HL-60 (cell line): ENCODE measurements around the gene HNRNPUL1.

Experiments used
- DNase-seq, 2 experiments: peaks; one replicate each; pipeline ENCODE4 v3.0.0-alpha.2; 2010 to 2020; ENCODE audit warnings: low read depth in 1 of 2, low spot score in 1 of 2
- H3K27ac ChIP-seq: fragments of 250-450 bp; sonication (Bioruptor Pico); replicated peaks from 2 replicates; pipeline ENCODE4 v1.5.1; 2020; ENCODE audit warnings: mild to moderate bottlenecking, moderate library complexity
- H3K27me3 ChIP-seq: fragments of 250-450 bp; sonication (Bioruptor Pico); 2 replicates; pipeline ENCODE4 v1.5.1; 2021; ENCODE audit warnings: mild to moderate bottlenecking, moderate library complexity; ENCODE audit not compliant: insufficient read depth, poor library complexity, severe bottlenecking
- H3K4me3 ChIP-seq: replicated peaks from 2 replicates; pipeline ENCODE4 v1.5.1; 2011; ENCODE audit warnings: mild to moderate bottlenecking, control low read depth, low read length; ENCODE audit not compliant: insufficient read depth
- GABPA ChIP-seq: IDR thresholded peaks from 2 replicates; pipeline ENCODE4 v1.6.1; 2012; ENCODE audit warnings: low read depth
- POLR2AphosphoS5 ChIP-seq: IDR thresholded peaks from 2 replicates; pipeline ENCODE4 v1.6.1; 2012; ENCODE audit warnings: low read depth
- SPI1 ChIP-seq: IDR thresholded peaks from 2 replicates; pipeline ENCODE4 v1.6.1; 2012; ENCODE audit warnings: low read depth, mild to moderate bottlenecking, borderline replicate concordance
- TF ChIP-seq, protein P1 (sequence below): IDR thresholded peaks from 2 replicates; pipeline ENCODE4 v1.6.1; 2012; ENCODE audit warnings: low read depth; ENCODE audit not compliant: insufficient replicate concordance
- TF ChIP-seq, protein P2 (sequence below): IDR thresholded peaks from one replicate; pipeline ENCODE4 v1.5.1; 2011; ENCODE audit warnings: low read length, control low read depth, inconsistent platforms; ENCODE audit not compliant: insufficient read depth

HNRNPUL1 gene

DNA sequence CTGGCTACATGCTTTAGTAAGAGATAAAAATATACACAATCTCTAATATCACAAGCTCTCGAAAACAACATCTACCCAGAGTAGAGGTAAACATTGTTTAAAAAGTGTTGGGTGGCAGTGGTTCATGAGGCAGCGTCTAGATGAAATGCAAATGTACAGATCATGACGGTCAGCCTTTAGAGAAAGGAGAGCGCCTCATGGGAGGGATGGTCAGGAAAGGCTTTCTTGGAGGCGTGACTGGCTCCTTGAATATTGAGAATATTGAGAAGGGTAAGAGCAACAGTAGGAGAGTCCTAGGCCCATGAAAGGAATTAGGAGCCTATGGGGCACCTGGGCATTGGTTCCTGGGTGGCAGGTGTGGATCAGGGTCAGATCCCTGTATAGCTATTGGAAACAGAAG lies 10.6 kb downstream of the HNRNPUL1 start:
- TF ChIP-seq, protein P1, sequence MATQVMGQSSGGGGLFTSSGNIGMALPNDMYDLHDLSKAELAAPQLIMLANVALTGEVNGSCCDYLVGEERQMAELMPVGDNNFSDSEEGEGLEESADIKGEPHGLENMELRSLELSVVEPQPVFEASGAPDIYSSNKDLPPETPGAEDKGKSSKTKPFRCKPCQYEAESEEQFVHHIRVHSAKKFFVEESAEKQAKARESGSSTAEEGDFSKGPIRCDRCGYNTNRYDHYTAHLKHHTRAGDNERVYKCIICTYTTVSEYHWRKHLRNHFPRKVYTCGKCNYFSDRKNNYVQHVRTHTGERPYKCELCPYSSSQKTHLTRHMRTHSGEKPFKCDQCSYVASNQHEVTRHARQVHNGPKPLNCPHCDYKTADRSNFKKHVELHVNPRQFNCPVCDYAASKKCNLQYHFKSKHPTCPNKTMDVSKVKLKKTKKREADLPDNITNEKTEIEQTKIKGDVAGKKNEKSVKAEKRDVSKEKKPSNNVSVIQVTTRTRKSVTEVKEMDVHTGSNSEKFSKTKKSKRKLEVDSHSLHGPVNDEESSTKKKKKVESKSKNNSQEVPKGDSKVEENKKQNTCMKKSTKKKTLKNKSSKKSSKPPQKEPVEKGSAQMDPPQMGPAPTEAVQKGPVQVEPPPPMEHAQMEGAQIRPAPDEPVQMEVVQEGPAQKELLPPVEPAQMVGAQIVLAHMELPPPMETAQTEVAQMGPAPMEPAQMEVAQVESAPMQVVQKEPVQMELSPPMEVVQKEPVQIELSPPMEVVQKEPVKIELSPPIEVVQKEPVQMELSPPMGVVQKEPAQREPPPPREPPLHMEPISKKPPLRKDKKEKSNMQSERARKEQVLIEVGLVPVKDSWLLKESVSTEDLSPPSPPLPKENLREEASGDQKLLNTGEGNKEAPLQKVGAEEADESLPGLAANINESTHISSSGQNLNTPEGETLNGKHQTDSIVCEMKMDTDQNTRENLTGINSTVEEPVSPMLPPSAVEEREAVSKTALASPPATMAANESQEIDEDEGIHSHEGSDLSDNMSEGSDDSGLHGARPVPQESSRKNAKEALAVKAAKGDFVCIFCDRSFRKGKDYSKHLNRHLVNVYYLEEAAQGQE: no peak
- TF ChIP-seq GABPA: no peak
- TF ChIP-seq, protein P2, sequence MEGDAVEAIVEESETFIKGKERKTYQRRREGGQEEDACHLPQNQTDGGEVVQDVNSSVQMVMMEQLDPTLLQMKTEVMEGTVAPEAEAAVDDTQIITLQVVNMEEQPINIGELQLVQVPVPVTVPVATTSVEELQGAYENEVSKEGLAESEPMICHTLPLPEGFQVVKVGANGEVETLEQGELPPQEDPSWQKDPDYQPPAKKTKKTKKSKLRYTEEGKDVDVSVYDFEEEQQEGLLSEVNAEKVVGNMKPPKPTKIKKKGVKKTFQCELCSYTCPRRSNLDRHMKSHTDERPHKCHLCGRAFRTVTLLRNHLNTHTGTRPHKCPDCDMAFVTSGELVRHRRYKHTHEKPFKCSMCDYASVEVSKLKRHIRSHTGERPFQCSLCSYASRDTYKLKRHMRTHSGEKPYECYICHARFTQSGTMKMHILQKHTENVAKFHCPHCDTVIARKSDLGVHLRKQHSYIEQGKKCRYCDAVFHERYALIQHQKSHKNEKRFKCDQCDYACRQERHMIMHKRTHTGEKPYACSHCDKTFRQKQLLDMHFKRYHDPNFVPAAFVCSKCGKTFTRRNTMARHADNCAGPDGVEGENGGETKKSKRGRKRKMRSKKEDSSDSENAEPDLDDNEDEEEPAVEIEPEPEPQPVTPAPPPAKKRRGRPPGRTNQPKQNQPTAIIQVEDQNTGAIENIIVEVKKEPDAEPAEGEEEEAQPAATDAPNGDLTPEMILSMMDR: no peak
- TF ChIP-seq SPI1: no peak
- no peak for TF ChIP-seq POLR2AphosphoS5
- Histone ChIP-seq H3K4me3 (no peak overlapping the region), H3K27me3 (no peaks in the 10 kb centered on the region), H3K27ac (no peak overlapping the region)
- DNase-seq: no peak

DNA sequence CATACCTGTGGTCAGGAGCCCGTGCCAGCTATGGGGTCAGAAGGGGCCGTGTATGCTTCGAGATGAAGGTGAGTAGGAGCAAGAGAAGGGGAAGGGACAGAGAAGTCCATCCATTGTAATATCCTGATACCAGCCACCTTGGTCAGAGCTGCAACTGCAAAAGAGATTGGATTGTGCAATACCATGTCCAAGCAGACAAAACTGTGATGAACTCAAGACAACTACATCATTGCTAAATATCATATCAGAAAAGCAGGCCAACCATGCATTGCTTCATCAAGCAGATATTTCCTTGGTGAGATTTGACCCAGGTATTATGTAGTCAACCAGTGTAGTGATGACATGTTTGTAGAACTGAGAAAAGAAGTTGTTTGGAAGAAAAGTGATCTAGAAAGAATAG lies 12.1 kb downstream of the HNRNPUL1 start:
- Histone ChIP-seq H3K4me3 (no peak overlapping the region), H3K27ac (no peak overlapping the region), H3K27me3 (no peaks in the 10 kb centered on the region)
- TF ChIP-seq GABPA: no peak
- TF ChIP-seq POLR2AphosphoS5: no peak
- TF ChIP-seq SPI1: no peak
- TF ChIP-seq, protein P2: no peak
- TF ChIP-seq, protein P1: no peak
- peak; percentile 48 to 53 for DNase-seq

DNA sequence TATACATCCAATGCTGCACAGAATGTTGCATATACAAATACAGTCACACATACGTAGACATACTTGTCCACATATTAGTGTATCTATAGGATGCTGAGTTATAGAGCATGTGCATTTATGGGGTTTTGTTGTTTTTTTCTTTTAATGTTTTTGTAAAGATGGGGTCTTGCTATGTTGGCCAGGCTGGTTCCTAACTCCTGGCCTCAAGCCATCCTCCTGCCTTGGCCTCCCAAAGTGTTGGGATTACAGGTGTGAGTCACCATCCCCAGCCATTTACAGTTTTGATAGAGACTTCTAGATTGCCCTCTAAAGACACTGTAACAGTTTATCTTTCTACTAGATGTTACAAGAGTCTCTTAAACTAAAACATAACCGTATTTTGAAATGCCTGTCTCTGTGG lies 14.3 kb downstream of the HNRNPUL1 start:
- H3K4me3 ChIP-seq: no peak overlapping the region
- no peak for DNase-seq
- H3K27ac ChIP-seq: no peak overlapping the region
- H3K27me3 ChIP-seq: no peaks in the 10 kb centered on the region
- TF ChIP-seq POLR2AphosphoS5 (no peak), SPI1 (no peak), GABPA (no peak)
- TF ChIP-seq, protein P2: no peak
- TF ChIP-seq, protein P1: no peak
